Measurements from ENCODE around the gene PLCH2. TPM values are rescaled to one million over a fixed set of nuclear protein-coding genes. Genes with fewer than 3 reads are reported as not detected.
"Not testable (repeated sequence)": the region's sequence is repeated elsewhere in the genome, so short reads cannot be mapped to it uniquely, and the experiment has no call there.

Gene PLCH2
- total RNA-seq = 3.4 TPM

DNA sequence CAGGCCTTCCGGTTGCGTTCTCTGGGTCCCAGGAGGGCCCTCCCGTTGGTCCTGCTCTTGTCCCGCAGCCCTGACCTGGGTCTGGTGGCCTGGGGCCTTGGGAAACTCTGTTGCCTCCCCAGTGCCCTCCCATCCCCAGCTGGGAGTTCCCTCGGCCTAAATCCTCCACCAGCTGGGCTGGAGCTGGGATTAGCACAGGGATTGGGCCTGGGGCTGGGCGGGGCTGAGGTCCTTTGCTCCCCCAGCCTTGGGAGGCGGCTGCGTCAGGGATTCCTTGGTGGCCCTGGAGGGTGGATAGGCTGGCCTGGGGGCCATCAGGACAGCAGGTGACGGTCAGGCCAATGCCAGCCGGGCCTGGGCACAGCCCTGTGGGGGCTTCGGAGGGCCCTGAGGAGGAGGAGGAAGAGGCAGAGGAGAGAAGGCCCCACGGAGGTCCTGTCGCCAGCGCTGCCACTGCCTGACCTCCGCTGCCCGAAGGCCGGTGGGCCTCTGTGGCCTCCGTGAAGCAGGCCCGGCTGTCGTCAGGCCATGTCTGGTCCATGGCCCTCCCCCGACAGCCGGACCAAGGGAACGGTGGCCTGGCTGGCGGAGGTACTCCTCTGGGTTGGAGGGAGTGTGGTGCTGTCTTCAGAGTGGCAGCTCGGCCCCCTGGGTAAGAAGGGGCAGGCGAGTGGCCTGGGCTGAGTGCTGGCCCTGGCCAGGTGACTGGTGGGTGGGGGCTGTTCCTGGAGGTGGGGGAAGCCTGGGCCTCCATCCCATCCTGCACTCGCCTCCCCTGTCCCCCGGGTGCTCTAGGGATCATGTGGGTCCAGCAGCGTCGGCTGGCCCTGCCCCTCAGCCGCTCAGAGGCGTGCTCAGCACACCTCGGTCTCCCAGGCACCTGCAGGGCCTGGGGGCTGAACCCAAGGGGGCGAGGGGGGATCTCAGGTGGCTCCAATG is at the start of gene PLCH2:
PLCH2 (plus strand) TSS at position 229 of the 939 bp plus-strand sequence; CDS start at position 529, 300 bp downstream.
- ATAC-seq (no peak), DNase-seq (ENCODE audit: low spot score) (no peak)

DNA sequence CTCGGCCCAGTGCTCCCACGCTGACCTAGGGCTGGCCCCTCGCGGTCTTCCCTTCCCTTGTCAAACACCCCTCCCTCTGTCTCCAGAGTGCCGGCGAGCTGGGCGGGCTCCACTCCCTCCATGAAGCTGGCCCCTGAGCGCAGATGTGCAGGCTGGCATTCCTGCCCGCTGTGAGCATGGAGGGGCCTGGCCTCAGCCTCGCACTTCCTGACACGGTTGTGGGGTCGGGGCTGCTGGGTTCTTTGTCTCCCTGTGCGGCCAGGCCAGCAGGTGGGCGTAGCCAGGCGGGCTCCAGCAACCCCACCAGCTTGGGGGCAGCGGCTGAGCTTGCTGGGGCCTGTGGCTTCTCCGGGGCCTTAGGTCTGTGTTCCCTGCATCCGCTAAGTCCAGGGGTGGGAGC is 49.5 kb upstream of the PLCH2 start:
- ATAC-seq = no peak
- no peak for DNase-seq (ENCODE audit: low spot score)

GRCh38 chr1:2427051-2427450 is 49.0 kb upstream of the PLCH2 start:
- ATAC-seq (no peak), DNase-seq (ENCODE audit: low spot score) (no peak)

- ATAC-seq = no peak
- no peak for DNase-seq (ENCODE audit: low spot score)
These were observed 48.1 kb upstream of the PLCH2 start for GRCh38 chr1:2427976-2428375.

GRCh38 chr1:2428490-2428889 is 47.6 kb upstream of the PLCH2 start:
- no peak for DNase-seq (ENCODE audit: low spot score)
- no peak for ATAC-seq

- ATAC-seq (peak; percentile 29), DNase-seq (ENCODE audit: low spot score) (no peak)
These were observed 46.1 kb upstream of the PLCH2 start for GRCh38 chr1:2429780-2430591.

- DNase-seq (ENCODE audit: low spot score) = no peak
- no peak for ATAC-seq
These were observed 45.5 kb upstream of the PLCH2 start for GRCh38 chr1:2430592-2430973.

DNA sequence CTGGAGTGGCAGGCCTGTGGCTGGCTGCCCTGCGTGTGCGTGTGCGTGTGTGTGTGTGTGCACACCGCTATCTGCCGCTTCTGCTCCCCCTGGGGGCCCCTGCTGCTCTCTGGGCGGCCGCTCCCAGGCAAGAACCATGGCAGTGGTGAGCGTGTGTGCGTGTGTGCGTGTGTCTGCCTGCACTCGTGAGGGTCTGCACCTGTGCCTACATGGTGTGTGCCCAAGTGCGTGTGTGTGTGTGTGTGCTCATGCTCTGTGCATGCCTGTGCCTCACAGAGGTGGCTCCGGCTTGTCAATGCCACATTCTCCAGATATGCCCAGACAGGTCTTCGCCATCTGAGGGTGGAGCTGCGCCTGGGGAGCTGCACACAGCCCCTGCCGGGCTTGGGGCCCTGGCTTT is 45.0 kb upstream of the PLCH2 start:
- no peak for DNase-seq (ENCODE audit: low spot score)
- ATAC-seq = no peak

DNA sequence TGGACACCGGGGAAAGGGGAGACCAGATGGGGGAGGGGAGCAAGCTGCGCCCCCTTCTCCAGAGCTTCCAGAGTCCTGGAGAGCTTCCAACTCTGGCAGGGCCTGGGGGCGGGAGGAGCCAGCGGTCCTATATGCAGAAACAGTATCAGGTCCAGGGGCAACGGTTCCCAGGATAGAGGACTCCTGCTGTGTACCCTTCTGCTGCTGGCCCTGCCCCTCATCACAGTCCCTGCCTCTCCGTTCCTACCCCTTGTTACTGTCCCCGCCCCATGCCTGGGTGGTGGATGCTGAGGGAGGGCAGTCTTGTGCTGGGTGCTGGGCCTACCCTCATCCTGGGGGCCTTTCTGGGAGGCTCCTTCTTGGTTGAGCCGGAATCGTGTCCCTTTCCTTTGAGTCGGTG is 44.6 kb upstream of the PLCH2 start:
- ATAC-seq (no peak), DNase-seq (ENCODE audit: low spot score) (no peak)

DNA sequence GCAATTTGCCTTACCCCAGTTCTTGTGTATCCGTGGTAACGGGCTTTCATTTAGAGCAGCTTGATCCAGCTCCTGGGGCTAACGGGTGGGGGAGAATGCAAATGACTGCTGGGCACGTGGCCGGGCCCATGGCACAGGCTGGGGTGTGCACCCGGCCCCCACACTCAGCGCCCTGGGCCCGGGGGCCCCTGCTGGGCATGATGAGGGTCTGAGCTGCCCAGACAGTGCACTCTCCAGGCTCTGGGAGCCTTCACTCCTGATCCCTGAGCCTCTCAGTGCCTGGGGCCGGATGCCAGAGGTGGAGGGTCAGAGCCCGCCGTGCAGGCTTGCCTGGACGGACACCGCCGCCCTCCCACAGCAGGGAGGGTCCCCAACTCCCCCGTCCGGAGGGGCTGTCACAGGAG is 43.6 kb upstream of the PLCH2 start:
- ATAC-seq (no peak), DNase-seq (ENCODE audit: low spot score) (no peak)

DNA sequence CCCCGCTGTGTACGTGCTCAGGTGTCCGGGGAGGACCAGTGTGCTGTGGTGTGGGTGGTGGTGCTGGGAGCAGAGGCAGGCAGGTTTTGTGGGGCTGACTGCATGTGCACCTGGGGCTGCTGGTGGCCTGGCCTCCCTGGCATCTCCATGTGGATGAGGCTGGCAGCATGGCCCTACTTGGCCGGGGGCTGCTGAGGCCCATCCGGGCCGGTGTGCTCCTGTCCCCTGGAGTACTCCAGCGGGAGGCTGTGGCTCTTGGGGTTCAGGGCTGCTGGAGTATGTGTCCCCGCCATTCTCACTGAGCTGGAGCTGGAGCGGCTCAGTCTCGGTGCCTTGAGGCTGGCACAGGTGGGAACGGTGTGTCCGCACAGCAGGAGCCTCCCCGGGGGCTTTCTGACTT is 42.9 kb upstream of the PLCH2 start:
- ATAC-seq (no peak), DNase-seq (ENCODE audit: low spot score) (no peak)

DNA sequence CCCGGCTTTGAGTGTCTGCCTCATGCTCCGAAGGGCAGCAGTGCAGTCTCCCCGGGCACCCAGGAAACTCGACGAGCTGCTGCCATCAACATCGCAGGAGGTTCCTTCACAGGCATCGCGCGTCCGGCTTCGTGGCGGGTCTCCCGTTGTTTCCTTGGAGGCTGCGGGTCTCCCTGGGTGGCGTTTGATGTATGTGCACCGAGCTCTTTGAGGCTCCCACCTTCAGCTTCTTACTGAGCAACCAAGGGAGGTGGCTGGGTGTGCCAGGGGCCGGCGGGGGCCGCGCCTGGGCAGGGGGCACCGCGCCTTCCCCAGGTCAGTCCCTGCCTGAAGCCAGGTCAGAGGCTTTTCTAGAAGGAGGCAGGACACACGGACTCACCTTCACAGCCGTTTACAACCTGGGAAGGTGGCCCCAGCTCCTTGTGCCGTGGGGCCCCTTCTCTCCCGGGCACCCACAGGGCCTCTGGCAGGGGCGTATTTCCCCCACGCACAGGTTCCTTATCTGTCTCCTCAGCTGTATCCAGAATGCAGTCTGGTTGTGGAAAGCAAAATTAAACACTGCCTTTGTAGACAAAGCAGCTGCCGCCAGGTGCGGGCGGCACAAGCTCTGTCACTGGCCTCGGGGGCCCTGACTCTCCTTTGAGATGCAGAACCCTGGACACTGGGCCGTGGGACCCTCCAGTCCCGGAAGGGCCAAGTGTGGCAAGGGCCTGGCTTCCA is 42.0 kb upstream of the PLCH2 start:
- ATAC-seq = no peak
- no peak for DNase-seq (ENCODE audit: low spot score)

DNA sequence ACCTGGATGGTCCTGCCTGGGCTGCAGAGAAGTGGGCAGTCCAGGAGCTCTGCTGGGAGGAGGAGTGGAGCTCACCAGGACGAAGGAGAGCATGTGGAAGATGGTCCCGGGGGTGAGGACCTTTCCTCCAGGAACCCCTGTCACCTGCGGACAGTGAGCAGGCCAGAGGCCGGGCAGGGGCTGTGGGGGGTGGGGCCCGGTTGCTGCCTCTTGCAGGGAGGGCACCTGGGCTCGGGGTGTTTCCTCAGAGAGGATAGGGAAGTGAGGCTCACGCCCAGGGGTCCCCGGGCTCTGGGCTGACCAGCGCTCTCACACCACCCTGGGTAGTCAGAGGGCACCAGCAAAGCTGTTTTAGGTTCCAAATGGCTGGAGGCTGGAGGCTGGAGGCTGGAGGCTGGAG is 41.0 kb upstream of the PLCH2 start:
- DNase-seq (ENCODE audit: low spot score) (no peak), ATAC-seq (no peak)

DNA sequence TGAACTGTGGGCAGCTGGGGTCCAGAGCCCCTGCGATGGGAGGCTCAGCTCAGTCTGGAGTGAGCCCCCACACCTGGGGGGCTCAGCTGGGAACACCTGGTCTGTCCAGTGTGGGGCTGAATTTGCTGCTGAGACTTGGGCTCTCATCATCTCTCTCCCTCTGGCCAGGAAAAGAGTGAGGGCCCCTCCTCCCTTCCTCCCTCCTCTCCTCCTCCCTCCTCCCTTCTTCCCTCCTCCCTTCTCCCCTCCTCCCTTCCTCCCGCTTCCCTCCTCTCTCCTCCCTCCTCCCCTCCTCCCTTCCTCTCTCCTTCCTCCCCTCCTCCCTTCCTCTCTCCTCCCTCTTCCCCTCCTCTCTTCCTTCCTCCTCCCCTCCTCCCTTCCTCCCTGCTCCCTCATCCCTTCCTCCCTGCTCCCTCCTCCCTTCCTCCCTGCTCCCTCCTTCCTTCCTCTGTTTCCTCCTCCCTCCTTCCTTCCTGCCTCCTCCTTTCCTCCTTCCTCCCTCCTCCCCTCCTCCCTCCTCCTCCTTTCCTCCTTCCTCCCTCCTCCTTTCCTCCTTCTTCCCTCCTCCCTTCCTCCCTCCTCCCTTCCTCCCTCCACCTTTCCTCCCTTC is 40.2 kb upstream of the PLCH2 start:
- ATAC-seq (no peak), DNase-seq (ENCODE audit: low spot score) (no peak)

DNA sequence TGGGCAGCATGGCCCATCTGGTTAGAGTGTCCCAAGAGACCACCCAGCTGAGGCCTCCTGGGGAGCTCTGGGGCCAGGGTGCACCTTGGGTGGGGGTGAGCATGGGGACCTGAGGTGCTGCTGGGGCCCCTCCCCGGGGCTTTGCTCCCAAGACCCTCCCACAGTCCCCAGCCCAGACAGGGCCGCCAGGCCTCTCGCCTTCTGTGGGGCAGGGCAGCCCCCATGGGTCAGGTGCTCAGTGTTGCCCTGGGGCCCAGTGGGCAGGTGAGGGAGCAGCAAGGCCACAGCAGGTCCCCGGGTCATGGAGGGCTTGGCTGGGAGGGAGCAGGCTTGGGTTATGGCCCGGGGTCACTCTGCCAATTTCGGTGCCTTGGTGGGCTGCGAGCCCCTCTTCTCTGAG is 39.2 kb upstream of the PLCH2 start:
- no peak for DNase-seq (ENCODE audit: low spot score)
- ATAC-seq = no peak

- DNase-seq (ENCODE audit: low spot score) (no peak), ATAC-seq (no peak)
These were observed 38.5 kb upstream of the PLCH2 start for GRCh38 chr1:2437617-2438016.

DNA sequence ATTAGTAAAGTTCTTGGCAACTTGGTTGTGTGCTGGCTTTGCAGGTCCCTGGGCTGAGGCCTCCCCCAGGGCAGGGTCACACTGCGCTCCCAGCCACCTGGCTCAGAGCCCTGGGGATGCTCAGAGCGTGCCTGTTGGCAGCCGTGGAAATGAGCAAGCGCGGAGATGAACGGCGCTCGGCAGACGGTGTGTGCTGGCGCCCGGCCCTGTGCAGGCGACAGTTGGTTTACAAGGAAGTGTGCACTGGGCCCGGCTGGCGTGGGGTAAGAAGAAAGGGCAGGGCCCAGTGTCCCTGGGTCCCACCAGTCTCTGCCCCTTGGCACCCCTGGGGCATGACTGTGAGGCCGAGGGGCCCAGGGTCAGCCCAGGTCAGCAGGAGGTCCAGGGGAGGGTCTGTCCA is 38.1 kb upstream of the PLCH2 start:
- no peak for ATAC-seq
- DNase-seq (ENCODE audit: low spot score) = no peak

DNA sequence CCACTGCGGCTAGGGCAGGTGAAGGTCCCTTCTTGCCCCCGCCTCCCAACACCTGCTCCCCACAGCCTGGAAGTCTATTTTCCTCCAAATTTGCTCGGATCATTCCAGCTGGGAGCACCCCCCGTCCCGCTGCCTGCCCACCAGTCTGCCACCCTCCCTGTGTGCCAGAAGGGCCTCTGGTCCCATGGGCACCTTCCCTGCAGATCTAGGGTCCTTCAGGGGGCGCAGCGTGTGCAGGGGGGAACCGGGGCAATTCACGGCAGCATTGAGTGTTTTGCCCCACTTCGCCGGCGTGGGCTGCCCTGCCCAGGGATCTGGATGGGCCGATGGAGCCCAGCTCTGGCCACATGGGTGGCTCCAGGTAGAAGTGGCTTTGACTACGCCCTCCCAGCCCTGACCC is 37.4 kb upstream of the PLCH2 start:
- ATAC-seq = no peak
- no peak for DNase-seq (ENCODE audit: low spot score)

- DNase-seq (ENCODE audit: low spot score) (no peak), ATAC-seq (no peak)
These were observed 36.7 kb upstream of the PLCH2 start for GRCh38 chr1:2439369-2439768.

GRCh38 chr1:2440346-2440745 is 35.7 kb upstream of the PLCH2 start:
- ATAC-seq; DNase-seq (ENCODE audit: low spot score): not testable (repeated sequence)

- ATAC-seq = no peak
- no peak for DNase-seq (ENCODE audit: low spot score)
These were observed 34.3 kb upstream of the PLCH2 start for GRCh38 chr1:2441746-2442145.

Measured in left lobe of liver (tissue), 2 donors.